ENCODE data around the gene RPS6KA2.

RPS6KA2 gene

DNA sequence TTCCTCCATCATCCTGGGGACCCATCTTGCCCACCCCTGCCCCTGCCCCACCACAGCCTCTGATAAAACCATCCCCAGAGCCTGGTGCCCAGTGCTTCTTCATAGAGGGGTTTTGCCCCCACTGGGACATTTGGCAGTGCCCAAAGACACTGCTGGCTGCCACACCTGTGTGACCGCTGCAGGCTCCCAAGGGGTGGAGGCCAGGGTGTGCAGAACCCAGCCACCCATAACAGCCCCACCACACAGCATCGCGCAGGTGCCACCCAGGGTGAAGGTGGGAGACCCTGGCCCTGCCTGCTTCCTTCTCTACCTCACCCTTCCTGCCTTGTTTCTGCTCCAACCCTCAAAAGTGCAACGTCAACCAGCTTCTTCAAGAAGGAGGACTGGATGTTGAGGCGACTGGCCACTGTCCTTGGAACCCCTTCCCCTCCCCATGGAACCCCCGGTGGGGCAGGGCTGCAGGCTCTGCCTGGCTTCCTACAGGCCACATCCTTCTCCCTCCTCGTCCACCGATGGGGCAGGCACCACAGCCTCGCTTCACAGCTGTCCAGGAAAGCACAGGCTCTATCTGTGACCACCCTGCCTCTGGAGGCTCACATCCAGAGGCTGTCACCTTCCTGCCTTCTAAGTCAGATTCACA lies 165.1 kb downstream of the RPS6KA2 start:
- DNase-seq, result no peak

DNA sequence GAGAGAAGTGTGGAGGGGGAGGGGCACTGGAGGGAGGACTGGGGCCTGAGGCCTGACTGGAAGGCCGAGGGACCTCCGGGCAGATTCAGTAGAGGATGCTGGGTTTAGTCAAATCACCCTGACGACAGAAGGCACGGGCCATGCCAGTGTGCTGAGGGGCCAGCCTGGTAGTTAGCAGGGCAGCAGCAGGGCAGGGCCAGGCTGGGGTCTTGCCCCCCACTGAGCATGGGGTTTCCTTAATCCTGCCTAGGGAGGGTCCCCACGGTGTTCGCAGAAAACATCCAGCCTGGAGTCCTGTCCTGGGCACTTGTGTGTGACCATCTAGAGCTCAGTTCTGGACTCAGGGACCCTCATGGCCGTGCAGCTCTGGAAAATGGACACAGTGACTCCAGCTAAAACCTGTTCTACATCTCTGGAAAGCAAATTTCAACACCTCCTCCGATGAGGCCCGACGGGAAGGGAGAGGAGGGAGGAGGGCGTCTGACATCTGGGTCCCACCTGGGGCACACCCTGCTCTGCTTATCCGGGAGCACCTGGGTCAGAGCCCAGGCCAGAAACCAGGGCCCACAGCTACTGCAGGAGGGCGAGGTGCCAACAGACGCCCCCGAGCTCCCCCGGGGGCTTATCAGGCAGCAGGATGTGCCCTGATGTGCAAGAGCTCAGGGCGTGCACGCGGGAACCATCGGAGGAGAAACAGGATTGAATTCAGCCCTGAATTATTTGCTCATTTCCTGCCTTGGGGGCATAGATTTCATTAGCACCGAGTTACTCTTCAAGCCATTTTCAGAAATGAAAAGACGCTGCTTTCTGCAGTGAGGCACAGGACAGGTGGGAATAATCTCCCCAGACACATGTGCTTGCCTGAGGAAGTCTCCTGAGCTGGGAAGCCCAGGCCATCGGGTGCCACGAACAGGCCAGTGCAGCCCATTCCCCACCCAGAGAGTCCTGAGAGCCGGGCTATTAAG lies 166.3 kb downstream of the RPS6KA2 start:
- DNase-seq, result no peak

DNA sequence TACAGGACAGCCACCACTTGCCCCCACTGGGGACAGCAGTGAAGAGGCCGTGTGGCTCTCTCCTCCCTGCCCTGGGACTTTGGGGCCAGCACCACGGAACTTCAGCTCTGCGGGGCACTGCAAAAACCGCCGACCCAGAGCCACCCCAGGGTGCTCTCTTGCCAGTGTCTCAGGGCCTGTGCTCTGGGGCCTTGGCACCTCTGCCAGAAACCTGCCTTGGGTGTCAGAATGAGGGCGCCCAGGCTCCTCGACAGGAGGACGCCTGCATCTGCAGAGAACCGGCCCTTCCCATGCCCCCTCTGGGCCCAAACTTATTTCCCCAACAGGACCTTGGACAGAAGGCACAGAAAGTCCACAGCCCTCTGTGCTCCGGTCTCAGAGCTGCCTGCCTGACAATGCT lies 167.1 kb downstream of the RPS6KA2 start:
- no peak for DNase-seq

DNA sequence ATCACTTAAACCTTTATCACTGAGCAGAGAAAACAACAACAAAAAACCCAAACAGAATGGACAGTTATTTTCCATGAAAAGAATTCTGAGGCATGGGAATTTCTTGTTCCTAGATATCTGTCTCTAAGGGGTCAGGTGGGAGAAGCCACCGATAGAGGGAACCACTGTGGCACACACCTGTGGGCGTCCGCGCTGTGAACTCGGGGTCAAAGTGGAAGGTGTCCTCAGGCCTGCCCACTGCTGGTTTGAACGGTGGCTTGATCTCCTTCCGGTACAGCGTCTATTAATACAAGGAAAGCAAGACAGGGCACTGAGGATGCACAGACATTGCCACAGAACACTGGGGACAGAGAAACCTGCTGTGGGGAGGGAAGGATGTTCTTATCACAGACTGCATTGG lies 167.8 kb downstream of the RPS6KA2 start:
- DNase-seq, result no peak

DNA sequence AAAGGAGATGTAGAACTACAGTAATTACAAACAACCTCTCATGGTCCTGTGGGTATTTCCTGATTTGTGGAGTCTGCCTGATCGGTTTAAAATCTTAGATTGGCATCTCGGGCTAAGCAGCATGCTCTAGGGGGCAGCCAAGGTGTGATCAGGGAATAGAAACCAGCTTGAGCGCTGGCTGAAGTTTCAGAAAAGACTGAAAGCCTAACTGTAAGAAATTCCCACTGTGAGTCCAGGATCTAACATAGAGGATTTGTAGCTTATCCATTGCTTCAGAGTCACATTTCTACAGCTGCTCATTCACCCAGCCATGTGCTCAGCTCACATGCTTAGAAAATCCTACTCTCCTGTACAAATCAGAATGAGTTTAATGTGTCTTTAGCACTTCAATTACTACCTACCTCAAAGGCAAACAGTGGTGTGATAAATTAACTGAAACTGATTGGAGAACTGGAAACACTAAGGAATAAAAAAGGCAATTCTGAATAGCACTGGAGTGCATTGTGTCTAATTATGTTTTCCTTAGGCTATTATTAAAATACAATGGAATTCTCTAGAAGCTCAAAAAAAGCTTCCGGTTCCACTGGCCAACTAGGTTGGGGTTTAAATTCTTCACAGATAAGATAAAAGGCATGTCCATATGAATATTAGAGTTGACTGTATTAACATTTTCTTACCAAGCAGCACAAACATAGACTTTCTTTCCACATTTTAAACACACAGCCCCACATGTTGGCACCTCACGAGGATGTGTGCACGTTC lies 170.5 kb downstream of the RPS6KA2 start:
- DNase-seq, result no peak

DNA sequence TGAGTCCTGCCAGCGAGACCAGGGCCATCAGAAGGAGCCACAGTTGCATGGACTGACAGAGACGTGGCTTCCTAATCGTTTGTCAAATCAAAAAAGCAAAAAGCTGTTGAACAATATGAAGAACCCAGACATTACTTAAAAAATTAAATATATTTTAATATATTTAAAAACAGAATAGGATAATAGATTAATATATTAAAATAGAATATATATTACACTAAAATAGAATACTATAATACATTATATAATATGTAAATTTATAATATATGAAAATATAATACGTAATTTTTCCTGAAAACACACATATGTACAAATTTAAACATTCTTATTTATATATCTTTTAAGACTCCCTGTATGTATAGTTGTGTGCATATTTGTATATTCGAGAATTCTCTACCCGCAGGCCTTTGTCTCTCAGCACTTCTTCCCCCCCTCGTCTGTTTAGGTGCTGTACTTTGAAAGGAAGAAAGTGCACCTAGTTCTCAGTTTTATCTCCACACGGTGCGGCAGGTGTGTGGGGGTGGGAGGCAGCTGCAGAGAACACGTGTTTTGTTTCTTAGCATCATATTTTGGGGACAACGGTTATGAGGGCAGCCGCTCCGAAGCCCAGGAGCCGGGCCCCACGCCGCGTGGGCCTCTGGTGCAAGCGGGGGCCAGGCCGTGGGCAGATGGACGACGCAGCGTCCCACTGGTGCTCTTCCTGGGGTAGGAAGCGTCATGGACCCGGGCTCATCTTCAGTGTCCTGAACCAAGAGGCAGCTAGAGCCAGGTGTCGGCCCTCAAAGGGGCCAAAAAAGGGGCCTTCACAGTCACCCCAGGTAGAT lies 172.1 kb downstream of the RPS6KA2 start:
- DNase-seq, result no peak

DNA sequence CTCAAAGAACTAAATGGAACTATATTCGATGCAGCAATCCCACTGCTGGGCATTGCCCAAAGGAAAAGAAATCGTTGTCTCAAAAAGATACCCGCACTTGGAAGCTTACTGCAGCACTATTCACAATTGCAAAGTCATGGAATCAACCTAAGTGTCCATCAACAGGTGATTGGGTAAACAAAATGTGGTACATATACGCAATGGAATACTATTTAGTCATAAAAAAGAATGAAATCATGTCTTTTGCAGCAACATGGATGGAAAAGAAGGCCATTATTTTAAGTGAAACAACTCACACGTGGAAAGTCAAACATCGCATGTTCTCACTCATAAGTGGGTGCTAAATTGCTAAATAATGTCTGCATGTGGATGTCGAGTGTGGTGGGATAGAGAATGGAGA lies 173.4 kb downstream of the RPS6KA2 start:
- DNase-seq, result no peak

DNA sequence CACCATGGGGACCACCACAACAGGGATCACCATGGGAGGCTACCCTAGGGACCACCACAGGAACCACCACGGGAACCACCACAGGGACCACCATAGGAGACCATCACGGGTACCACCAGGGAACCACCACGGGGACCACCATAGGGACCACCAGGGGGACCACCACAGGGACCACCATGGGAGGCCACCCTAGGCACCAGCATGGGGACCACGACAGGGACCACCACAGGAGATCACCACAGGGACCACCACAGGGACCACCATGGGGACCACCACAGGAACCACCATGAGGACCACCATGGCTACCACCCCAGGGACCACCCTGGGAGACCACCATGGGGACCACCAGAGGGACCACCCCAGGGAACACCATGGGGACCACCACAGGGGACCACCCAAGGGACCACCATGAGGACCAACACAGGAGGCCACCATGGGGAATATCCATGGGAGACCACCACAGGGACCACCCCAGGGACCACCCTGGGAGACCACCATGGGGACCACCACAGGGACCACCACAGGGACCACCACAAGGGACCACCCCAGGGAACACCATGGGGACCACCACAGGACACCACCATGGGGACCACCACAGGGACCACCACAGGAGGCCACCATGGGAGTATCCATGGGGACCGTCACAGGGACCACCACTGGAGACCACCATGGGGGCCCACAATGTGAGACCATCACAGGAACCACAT lies 176.7 kb downstream of the RPS6KA2 start:
- DNase-seq, result no peak

DNA sequence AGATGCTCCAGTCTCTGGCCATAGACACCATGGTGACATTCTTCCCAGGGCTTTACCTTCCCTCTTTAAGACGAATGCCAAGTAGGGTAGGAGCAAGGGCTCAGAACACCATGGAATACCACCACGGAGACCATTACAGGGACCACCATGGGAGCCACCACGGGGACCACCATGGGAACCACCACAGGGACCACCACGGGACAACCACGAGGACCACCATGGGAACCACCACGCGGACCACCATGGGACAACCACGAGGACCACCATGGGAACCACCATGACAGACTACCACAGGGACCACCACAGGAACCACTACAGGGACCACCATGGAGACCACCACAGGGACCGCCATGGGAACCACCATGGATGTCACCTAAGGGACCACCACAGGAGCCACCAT lies 177.4 kb downstream of the RPS6KA2 start:
- no peak for DNase-seq

DNA sequence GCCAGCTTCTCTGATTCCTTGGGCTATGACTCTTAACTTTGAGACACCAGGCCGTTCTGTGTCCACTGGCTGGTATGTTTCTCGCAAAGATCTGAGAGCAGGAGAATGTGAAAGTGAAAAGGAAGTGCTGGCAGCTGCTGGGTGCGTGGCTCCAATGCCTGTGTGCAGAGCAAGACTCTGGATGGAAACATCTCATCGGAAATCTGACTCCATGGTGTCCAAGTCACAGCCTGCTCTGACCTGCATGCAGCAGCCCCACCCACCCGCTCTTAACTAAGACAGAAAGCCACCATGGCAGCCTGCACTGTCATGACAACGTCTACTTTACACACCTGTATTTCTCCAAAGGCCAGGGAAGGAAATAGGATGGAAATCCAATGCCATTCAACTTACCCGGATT lies 178.0 kb downstream of the RPS6KA2 start:
- DNase-seq, result no peak

DNA sequence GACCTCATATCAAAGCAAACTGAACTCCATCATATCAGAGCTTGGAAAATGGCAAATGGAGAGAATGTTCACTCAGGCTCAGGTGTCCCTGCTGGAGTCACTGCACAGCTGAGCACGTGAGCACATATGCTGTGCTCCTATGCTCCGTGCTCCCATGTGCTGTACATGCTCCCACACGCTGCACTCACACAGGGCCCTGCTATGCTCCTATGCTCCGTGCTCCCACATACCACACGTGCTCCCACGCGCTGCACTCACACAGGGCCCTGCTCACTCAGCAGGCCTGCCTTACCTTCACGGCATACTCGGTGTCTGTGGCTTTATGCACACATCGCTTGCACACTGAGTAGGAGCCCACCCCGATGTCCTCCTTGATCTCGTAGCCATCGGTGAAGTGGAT lies 178.6 kb downstream of the RPS6KA2 start:
- no peak for DNase-seq

DNA sequence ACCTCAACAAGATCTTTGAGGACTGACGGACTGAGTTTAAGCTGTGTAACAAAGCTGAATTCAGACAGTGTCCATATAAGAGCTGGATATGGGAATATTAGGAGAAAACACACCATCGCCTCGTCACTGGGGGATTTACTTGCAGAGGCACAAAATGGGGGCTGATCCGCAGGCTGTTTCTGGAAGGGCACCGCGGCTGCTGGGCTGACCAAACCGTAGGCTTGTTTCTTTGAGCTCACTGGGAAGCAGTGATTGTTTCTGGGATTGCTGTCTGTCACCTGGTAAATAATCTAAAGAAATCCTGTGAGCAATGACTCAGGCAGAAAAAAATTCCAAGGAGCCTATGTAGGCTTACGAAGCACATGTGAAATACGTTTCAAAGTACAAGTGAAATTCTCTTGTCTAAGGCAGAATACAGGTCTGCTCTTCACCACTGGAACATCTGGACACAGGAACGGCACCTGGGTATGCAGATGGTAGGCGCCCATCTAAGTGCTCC lies 180.4 kb downstream of the RPS6KA2 start:
- DNase-seq, result no peak

DNA sequence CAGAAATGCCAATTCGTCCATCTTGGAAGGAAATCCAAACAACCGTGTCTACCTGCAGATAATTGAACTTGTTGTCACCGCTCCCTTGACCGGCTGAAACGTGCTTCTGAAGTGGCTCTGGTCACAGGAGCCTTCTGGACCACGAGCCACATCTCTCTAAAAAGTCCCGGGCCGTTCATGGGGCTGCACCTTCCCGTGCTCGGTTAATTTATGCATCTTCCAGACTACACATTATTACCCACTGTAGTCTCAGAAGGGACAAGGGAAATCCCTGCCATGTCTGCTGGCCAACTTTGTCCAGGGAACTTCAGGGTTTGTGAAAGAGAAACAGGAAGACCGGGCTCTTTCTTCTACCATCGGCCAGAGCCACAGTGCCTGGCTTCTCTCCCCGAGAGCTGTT lies 180.9 kb downstream of the RPS6KA2 start:
- no peak for DNase-seq

DNA sequence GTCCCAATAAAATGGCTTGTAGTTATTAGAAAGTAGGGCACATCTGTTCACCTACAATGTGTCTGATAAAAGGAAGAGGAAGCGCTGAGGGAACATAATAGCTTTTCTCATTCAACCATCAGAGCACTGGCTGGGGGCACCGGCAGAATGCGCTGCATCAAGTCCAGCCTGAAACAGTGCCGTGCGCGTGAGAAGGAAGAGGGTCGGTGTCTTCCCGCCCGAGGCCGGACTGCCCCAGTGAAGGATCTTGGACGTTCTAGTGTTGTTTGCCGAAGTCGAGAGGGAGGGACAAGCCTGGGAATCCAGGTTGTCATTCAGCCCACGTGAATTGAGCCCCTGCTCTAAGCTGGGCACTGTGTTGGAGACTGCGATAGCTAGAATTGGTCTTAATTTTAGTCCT lies 182.6 kb downstream of the RPS6KA2 start:
- no peak for DNase-seq

DNA sequence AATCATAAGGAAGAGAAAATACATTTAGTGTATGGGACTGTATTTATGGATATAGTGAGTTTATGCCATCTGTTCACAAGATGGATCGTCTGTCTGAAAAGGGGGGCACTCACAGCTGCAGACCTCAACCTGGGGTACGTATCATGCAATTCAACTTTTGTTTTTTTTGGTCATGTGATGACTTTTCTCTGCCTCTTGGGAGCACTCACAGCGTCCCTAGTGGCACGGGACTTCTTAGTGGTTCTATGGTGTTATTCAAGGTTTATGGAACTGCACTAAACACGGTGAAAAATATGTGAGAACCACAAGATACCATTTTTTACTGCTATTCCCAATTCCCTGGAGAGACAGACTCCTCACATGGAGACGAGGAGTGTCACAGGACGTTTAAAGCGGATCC lies 183.9 kb downstream of the RPS6KA2 start:
- no peak for DNase-seq

DNA sequence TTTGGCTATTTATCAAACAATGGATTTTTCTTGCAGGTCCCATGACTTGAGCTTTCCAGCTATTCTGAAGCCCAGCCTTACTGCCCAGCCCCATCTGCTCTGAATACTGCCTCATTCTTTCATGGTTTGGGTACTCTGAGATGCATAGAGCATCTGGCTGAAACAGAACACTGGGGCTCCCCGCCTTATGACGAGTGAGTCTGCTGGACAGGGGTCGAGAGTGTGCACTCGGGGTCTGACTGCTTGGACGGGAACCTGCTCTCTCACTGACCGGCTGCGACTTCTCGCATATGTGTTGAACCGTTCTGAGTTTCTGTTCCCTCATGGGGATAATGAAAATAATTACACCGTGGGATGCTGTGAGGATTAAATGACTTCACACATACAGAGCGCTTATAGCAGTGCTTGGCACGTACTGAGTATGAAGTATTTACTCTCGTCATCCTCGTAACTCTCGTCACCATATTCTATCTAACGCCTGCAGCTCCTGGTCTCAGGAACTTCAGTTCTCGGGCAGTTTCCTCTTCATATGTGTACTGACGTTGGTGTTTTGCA lies 184.8 kb downstream of the RPS6KA2 start:
- no peak for DNase-seq

DNA sequence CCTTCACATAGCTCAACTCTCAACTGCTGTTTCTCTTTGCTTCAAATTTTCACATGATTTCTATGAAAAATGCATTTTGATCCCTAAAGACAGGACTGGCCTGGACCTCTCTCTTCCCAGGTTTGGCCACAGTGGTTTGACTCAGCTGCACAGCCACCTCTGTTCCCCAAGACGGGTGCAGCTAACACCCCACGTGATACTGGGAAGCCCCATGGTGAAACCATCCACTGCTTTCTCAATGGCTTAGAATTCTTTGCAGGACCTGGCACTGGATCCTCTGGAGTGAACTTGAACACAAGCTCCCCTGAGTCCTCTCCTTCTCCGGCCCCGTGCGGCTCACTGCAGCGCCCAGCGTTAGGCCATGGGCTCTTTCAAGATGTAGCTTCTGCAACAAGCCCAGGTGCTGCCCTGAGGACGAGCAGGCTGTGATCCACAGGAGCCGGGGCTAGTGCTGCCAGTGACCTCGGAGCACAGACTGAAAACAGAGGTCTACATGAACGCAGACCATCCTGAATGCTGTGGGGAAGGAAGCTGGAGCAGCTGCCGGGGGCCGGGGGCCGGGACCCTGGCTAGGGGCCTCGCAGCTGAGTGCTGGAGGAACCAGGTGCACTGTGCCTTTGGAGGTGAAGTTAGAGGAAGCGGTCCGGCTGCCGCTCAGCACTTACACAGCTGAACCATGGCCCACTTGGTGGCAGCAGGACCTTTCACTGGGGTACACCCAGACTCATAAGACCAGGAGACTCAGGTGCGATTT lies 185.5 kb downstream of the RPS6KA2 start:
- DNase-seq, result no peak

DNA sequence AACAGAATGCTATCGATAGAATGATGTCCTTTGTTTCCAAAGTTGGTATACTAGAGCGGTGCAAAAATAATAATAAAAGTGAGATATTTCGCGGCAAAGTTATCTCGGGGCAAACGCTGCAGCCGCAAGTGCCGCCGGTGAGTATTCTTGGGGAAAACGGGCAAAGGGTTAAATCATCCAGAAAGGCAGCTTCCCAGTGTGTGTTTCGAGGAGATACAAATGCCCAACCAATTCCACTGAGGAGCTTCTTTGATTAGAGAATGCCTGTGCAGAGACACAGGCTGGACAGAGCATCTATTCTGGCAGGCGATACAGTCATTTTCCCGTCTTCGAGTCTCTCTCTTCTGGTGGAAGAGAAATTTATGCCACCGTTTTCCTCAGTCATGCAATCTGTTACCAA lies 186.3 kb downstream of the RPS6KA2 start:
- DNase-seq, result no peak

DNA sequence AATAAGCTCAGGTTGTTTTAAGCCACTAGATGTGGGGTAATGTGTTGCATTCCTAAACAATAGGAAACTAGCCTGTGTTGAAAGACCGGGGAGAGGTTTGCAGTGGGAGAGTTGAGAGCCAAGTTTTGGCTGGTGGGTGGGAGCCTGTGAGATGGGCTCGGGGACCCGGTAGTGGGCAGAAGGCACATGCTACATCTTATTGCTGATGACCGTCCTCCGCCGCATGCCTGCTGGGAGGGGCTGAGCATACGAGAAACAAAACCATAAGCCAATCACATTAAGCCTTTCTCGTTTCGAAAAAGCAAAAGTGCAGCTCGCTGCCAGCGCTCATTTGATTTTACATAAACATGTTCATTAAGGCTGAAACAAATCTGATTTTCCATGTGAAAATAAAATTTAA lies 186.9 kb downstream of the RPS6KA2 start:
- no peak for DNase-seq

DNA sequence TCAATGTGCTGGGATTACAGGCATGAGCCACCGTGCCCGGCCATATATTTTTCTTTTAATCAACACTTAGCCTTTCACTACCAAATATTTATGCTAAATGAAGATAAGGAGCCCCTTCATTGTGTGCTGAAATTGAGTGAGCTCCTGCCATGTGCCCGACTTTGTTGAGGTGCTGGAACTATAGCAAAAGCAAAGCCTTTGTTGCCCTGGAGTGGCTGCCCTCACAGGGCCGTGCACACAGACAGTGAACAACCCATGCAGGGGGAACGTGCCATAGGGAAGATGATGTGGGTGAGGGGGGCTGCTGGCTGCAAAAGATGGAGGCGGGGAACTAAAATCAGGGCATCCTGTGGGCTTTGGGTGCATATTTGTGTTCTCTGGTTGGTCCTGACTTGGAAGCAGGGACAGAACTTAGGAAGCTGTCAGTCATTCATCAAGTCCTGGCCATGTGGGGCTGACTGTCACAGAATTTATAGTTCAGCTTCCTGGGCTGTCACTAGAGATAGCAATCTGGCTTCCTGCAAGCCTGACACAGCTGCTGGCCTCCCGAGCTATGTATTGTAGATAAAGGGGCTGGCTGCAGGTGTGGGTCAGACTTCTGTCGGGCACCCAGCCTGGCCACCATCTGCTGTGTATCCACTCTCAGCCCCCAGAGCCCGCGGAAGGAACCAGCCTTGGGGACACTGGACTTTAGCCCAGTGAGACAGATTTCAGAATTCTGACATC lies 187.5 kb downstream of the RPS6KA2 start:
- DNase-seq, result no peak
